GM23338 (cell line): ENCODE results near the gene PAGE3. TPM values are rescaled to one million over a fixed set of nuclear protein-coding genes. Genes with fewer than 3 reads are reported as not detected.

Experiments used
- ATAC-seq: fragments of 200-7000 bp; cut with Tn5 transposase; 3 replicates; pipeline ENCODE4 v1.9.1; 2020
- DNase-seq: peaks from one replicate; pipeline ENCODE4 v3.0.0-alpha.2; 2015; ENCODE audit warnings: low spot score
- H2AFZ ChIP-seq: fragments of 200-600 bp; sonication (generic); 2 replicates; pipeline ENCODE4 v1.8.0; 2016; ENCODE audit warnings: antibody characterized with exemption, mild to moderate bottlenecking, moderate library complexity
- H3F3A ChIP-seq: fragments of 200-600 bp; sonication (generic); replicated peaks from 2 replicates; pipeline ENCODE4 v1.8.0; 2017; ENCODE audit warnings: antibody characterized with exemption, mixed run types, low read depth
- H3K27ac ChIP-seq: fragments of 200-600 bp; sonication (generic); 2 replicates; pipeline ENCODE4 v1.6.1; 2016; ENCODE audit warnings: low read depth
- H3K27me3 ChIP-seq: fragments of 200-600 bp; sonication (generic); 2 replicates; pipeline ENCODE4 v1.8.0; 2016; ENCODE audit warnings: mild to moderate bottlenecking, mixed run types, moderate library complexity; ENCODE audit not compliant: insufficient read depth
- H3K36me3 ChIP-seq: fragments of 200-600 bp; sonication (generic); 2 replicates; pipeline ENCODE4 v1.8.0; 2016; ENCODE audit warnings: mild to moderate bottlenecking; ENCODE audit not compliant: insufficient read depth
- H3K4me1 ChIP-seq: fragments of 200-600 bp; sonication (generic); 2 replicates; pipeline ENCODE4 v1.8.0; 2016; ENCODE audit warnings: mild to moderate bottlenecking, moderate library complexity; ENCODE audit not compliant: insufficient read depth
- H3K4me2 ChIP-seq: fragments of 200-600 bp; sonication (generic); 2 replicates; pipeline ENCODE4 v1.7.1; 2017; ENCODE audit warnings: mixed run types
- H3K4me3 ChIP-seq: fragments of 200-600 bp; sonication (generic); 2 replicates; pipeline ENCODE4 v1.6.1; 2016; ENCODE audit warnings: mixed run types
- H3K79me2 ChIP-seq: fragments of 200-600 bp; sonication (generic); replicated peaks from 2 replicates; pipeline ENCODE4 v1.8.0; 2017; ENCODE audit warnings: mild to moderate bottlenecking; ENCODE audit not compliant: insufficient read depth
- H3K9me2 ChIP-seq: fragments of 200-600 bp; sonication (generic); 2 replicates; pipeline ENCODE4 v1.8.0; 2017; ENCODE audit not compliant: insufficient read depth
- H4K20me1 ChIP-seq: fragments of 200-600 bp; sonication (generic); replicated peaks from 2 replicates; pipeline ENCODE4 v1.8.0; 2017; ENCODE audit warnings: mild to moderate bottlenecking; ENCODE audit not compliant: insufficient read depth
- H3K27ac Mint-ChIP-seq: 2 replicates; pipeline ENCODE4 v1.8.0; 2020; ENCODE audit warnings: inconsistent platforms, mild to moderate bottlenecking, moderate library complexity, mixed read lengths
- H3K27me3 Mint-ChIP-seq: 3 replicates; pipeline ENCODE4 v1.8.0; 2022; ENCODE audit warnings: low read depth, mild to moderate bottlenecking, moderate library complexity, mixed read lengths, inconsistent platforms; ENCODE audit not compliant: insufficient read depth, poor library complexity
- H3K36me3 Mint-ChIP-seq: 3 replicates; pipeline ENCODE4 v1.8.0; 2021; ENCODE audit warnings: low read depth, mild to moderate bottlenecking, inconsistent platforms, moderate library complexity, mixed read lengths
- H3K4me1 Mint-ChIP-seq: 3 replicates; pipeline ENCODE4 v1.8.0; 2020; ENCODE audit warnings: mild to moderate bottlenecking, inconsistent platforms, mixed read lengths
- H3K4me3 Mint-ChIP-seq: 3 replicates; pipeline ENCODE4 v1.8.0; 2021; ENCODE audit warnings: moderate library complexity, mild to moderate bottlenecking, inconsistent platforms, mixed read lengths
- H3K9me3 Mint-ChIP-seq: 3 replicates; pipeline ENCODE4 v1.8.0; 2020; ENCODE audit warnings: moderate library complexity, mild to moderate bottlenecking, inconsistent platforms, mixed read lengths
- CREB1 ChIP-seq: fragments of 250-450 bp; sonication (Bioruptor Pico); IDR thresholded peaks from 2 replicates; pipeline ENCODE4 v1.5.0; 2020; ENCODE audit warnings: low read depth, mild to moderate bottlenecking, moderate library complexity
- CTCF ChIP-seq, 2 experiments: fragments of 200-600 bp in 1 of 2; sonication (generic) in 1 of 2; conservative IDR thresholded peaks; 2 replicates each; pipeline versions ENCODE4 v1.5.1 to v1.6.1; 2016 to 2017; ENCODE audit warnings: antibody characterized with exemption in 2 of 2, low read depth in 2 of 2, mild to moderate bottlenecking in 2 of 2, moderate library complexity in 1 of 2
- EZH2phosphoT487 ChIP-seq: fragments of 200-600 bp; sonication (generic); IDR thresholded peaks from one replicate; pipeline ENCODE4 v1.8.1; 2018; ENCODE audit warnings: antibody characterized with exemption; ENCODE audit not compliant: unreplicated experiment
- JUNB ChIP-seq: IDR thresholded peaks from one replicate; pipeline ENCODE4 v1.6.1; 2016; ENCODE audit warnings: antibody characterized with exemption; ENCODE audit not compliant: unreplicated experiment
- NANOG ChIP-seq: IDR thresholded peaks from 2 replicates; pipeline ENCODE4 v1.6.1; 2016; ENCODE audit warnings: antibody characterized with exemption, borderline replicate concordance
- POLR2AphosphoS5 ChIP-seq: IDR thresholded peaks from 2 replicates; pipeline ENCODE4 v1.6.1; 2016; ENCODE audit warnings: antibody characterized with exemption, low read depth
- REST ChIP-seq: IDR thresholded peaks from one replicate; pipeline ENCODE4 v1.6.1; 2018; ENCODE audit warnings: antibody characterized with exemption; ENCODE audit not compliant: unreplicated experiment
- ZNF114 ChIP-seq: fragments of 250-450 bp; sonication (Bioruptor Pico); IDR thresholded peaks from 2 replicates; pipeline ENCODE4 v1.5.0; 2020; ENCODE audit warnings: mild to moderate bottlenecking, moderate library complexity
- ZNF331 ChIP-seq: fragments of 250-450 bp; sonication (Bioruptor Pico); IDR thresholded peaks from 2 replicates; pipeline ENCODE4 v1.5.0; 2020; ENCODE audit warnings: low read depth, mild to moderate bottlenecking, moderate library complexity
- polyA plus RNA-seq: library from polyadenylated mRNA; unstranded; fragments of >200 nt; fragmentation: Nextera tagmentation; extraction: Ambion mirVana; gene quantifications from 2 replicates; pipeline ENCODE4 v1.2.1, GENCODE V29; 2016
- total RNA-seq: library from RNA; depleted of rRNA; stranded (reverse); fragments of >200 nt; shearing (Covaris generic); gene quantifications from 2 replicates; pipeline ENCODE4 v1.2.3, GENCODE V29; 2014
- TF ChIP-seq, protein P1 (sequence below): IDR thresholded peaks from 2 replicates; pipeline ENCODE4 v1.6.1; 2016; ENCODE audit warnings: antibody characterized with exemption

PAGE3 gene
- total and polyA plus RNA-seq, 2 experiments from 2014 or later: not detected

- H2AFZ ChIP-seq: no peak overlapping the region
- no peak overlapping the region for H3K27ac ChIP-seq
- no peaks in the 10 kb centered on the region; the same call in 2 of the 3 replicates for H3K36me3 Mint-ChIP-seq
- TF ChIP-seq EZH2phosphoT487 (no peak), POLR2AphosphoS5 (no peak), ZNF114 (no peak), NANOG (no peak), REST (no peak), ZNF331 (no peak), CREB1 (CRISPR knock-in tag) (no peak), JUNB (no peak), CTCF (conservative IDR thresholded peaks at IDR 0.05; ENCODE audit: low read depth in 2 of 2) (no peak)
- no peaks in the 10 kb centered on the region for H4K20me1 ChIP-seq
- no peak for ATAC-seq
- no peak overlapping the region for H3K4me3 ChIP-seq
- H3K4me1 Mint-ChIP-seq: no peaks in the 10 kb centered on the region
- H3K27ac Mint-ChIP-seq: no peak overlapping the region
- H3K27me3 ChIP-seq: no peaks in the 10 kb centered on the region
- no peak for DNase-seq
- peaks cover 75% of the 10 kb centered on the region for H3K9me3 Mint-ChIP-seq
- no peak overlapping the region for H3K4me2 ChIP-seq
- H3K9me2 ChIP-seq: no peaks in the 10 kb centered on the region
- H3K27me3 Mint-ChIP-seq: no peaks in the 10 kb centered on the region
- H3K4me1 ChIP-seq: no peaks in the 10 kb centered on the region
- no peak overlapping the region for H3K4me3 Mint-ChIP-seq
- no peaks in the 10 kb centered on the region for H3K79me2 ChIP-seq
- no peaks in the 10 kb centered on the region for H3F3A ChIP-seq
- no peaks in the 10 kb centered on the region for H3K36me3 ChIP-seq
Measured at GRCh38 chrX:55290963-55291362, 26.2 kb upstream of the PAGE3 start.

DNA sequence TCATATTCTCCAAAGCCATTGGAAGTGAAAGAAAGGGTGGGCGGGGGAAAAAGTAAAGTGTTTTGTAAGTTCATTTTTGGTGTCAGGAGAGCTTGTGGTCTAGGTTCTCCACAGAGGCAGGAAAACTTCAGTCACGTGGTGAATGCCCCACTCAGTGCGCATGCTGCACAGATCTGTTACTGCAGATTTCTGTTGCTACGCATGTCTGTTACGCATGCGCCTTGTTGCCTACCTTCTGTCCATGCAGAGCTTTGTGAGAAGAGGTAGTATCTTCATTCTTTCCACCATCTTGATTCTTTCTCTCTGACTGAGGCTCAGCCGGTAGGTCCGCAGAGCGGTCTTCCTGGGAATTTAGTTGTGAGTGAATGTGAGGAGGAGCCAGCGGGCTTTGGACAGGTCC is 15.1 kb upstream of the PAGE3 start:
- H3K4me2 ChIP-seq: no peak overlapping the region
- H3F3A ChIP-seq: no peaks in the 10 kb centered on the region
- no peak overlapping the region for H3K4me3 ChIP-seq
- no peak overlapping the region for H3K27ac ChIP-seq
- DNase-seq (no peak), ATAC-seq (no peak)
- Mint-ChIP-seq H3K4me3 (no peak overlapping the region), H3K27ac (no peak overlapping the region), H3K27me3 (no peaks in the 10 kb centered on the region), H3K4me1 (no peaks in the 10 kb centered on the region), H3K36me3 (peaks cover 5% of the 10 kb centered on the region; the same call in 1 of the 3 replicates), H3K9me3 (peaks cover 52% of the 10 kb centered on the region)
- no peaks in the 10 kb centered on the region for H3K4me1 ChIP-seq
- TF ChIP-seq ZNF331: no peak
- TF ChIP-seq CREB1 (CRISPR knock-in tag): no peak
- TF ChIP-seq NANOG: no peak
- TF ChIP-seq, protein P1, sequence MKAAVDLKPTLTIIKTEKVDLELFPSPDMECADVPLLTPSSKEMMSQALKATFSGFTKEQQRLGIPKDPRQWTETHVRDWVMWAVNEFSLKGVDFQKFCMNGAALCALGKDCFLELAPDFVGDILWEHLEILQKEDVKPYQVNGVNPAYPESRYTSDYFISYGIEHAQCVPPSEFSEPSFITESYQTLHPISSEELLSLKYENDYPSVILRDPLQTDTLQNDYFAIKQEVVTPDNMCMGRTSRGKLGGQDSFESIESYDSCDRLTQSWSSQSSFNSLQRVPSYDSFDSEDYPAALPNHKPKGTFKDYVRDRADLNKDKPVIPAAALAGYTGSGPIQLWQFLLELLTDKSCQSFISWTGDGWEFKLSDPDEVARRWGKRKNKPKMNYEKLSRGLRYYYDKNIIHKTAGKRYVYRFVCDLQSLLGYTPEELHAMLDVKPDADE: no peak
- no peaks in the 10 kb centered on the region for H3K9me2 ChIP-seq
- no peaks in the 10 kb centered on the region for H3K27me3 ChIP-seq
- H3K36me3 ChIP-seq: no peaks in the 10 kb centered on the region
- H2AFZ ChIP-seq: no peak overlapping the region
- H3K79me2 ChIP-seq: no peaks in the 10 kb centered on the region
- H4K20me1 ChIP-seq: no peaks in the 10 kb centered on the region
